ENCODE data around the gene MOSPD3. TPM values are rescaled to one million over a fixed set of nuclear protein-coding genes. Genes with fewer than 3 reads are reported as not detected.
A peak's percentile ranks its signal among the peaks of the same experiment; 100 is the strongest.

Gene MOSPD3
- total and polyA plus RNA-seq, 2 of the 13 experiments (the other 11 are each of a cell fraction or from before 2014, with no cell fraction given) = 7.6 to 8.8 TPM

DNA sequence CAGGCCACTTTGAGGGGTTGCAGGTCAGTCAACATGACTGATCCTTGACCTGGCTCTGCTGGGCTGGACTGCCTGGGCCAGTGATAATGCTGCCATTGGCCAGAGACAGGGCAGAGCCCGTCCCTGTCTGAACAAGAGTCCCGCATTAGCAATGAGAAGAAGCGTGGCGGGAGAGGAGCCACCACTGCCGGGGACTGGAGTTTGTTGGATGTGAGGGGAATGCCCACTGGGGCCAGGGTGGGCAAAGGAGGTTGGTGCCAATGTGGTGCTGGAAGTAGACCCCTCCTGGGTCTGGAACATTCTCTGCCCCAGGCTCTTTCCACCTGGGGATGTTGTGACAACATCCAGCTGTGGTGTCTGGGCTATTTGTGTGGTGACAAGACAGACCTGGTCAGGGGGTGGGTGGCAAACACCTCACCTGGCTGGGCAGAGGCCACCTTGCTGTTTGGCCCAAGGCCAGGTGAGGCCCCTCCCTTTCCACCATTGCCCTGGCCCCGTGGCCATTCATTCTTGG, 46.3 kb upstream of the MOSPD3 start (continued):
- TF ChIP-seq TEAD3 (CRISPR knock-in tag; optimal IDR thresholded peaks at IDR 0.05; ENCODE audit: borderline replicate concordance) (no peak), ZNF121 (CRISPR knock-in tag; IDR thresholded peaks at IDR 0.05) (peak; percentile 98)
- TF ChIP-seq, protein P1, sequence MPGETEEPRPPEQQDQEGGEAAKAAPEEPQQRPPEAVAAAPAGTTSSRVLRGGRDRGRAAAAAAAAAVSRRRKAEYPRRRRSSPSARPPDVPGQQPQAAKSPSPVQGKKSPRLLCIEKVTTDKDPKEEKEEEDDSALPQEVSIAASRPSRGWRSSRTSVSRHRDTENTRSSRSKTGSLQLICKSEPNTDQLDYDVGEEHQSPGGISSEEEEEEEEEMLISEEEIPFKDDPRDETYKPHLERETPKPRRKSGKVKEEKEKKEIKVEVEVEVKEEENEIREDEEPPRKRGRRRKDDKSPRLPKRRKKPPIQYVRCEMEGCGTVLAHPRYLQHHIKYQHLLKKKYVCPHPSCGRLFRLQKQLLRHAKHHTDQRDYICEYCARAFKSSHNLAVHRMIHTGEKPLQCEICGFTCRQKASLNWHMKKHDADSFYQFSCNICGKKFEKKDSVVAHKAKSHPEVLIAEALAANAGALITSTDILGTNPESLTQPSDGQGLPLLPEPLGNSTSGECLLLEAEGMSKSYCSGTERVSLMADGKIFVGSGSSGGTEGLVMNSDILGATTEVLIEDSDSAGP (CRISPR knock-in tag; IDR thresholded peaks at IDR 0.05; ENCODE audit: borderline replicate concordance) = no peak

- H2AFZ ChIP-seq (ENCODE audit: low read length) = no peak overlapping the region
- H3K9ac ChIP-seq (ENCODE audit: insufficient read depth, low read depth, low read length) = peak overlapping the region; percentile 73
- H3K27ac ChIP-seq (ENCODE audit: extremely low read length, insufficient read depth, low read length) = peak overlapping the region; percentile 99
- peak overlapping the region; percentile 57 for H3K4me2 ChIP-seq (ENCODE audit: low read depth, low read length)
- in situ Hi-C loops (cut with HindIII; ENCODE audit: extremely low pct_ligation_motif_present, low pct_unique_long_range_greater_than_20kb) (loop anchor here (5.0 kb wide), 1 partner anchor 80 kb away; no protein-coding TSS in a partner anchor), intact Hi-C loops (cut with micrococcal nuclease; ENCODE audit: unreplicated experiment) (no loop called here)
- ChIA-PET CTCF (ENCODE audit: low intra/inter-chr PET ratio, low total read pairs) (no interaction called here), POLR2A (interaction anchor here (1.7 to 3.6 kb wide), 4 partner anchors 18 to 89 kb away, joined by 8 to 33 read pairs (median 12); partner anchors contain the start of genes AGFG2, FBXO24, LRCH4 and MOSPD3)
- peaks cover 100% of the 10 kb centered on the region for H3K4me1 ChIP-seq (ENCODE audit: insufficient read depth, low read length)
- ATAC-seq (no peak; the same call in 1 of the 3 replicates), DNase-seq (ENCODE audit: low spot score) (no peak), FAIRE-seq (no peak)
- H3K36me3 ChIP-seq (replicated peaks in 1 of 2; ENCODE audit: control insufficient read depth in 1 of 2, insufficient read depth in 2 of 2, low read length in 2 of 2) = peaks cover 17 to 35% of the 10 kb centered on the region in 2 experiments
- no peak overlapping the region; a peak in 1 of 6 replicates for H3K4me3 ChIP-seq (replicated peaks in 1 of 3; ENCODE audit: insufficient read depth in 1 of 3, low read depth in 2 of 3, low read length in 3 of 3)
- BruUV-seq (replicated peaks) = TSS peak; percentile 15
- H3K9me3 ChIP-seq (ENCODE audit: low read length) = no peaks in the 10 kb centered on the region
- H4K20me1 ChIP-seq (ENCODE audit: insufficient read depth, low read length) = peaks cover 14% of the 10 kb centered on the region; the same call in 1 of the 2 replicates
- WGBS (ENCODE audit: low lambda C conversion rate) = 62% methylated on average over 8 of the region's 12 CpGs
- H3K27me3 ChIP-seq (ENCODE audit: control insufficient read depth in 1 of 2, insufficient read depth in 2 of 2, low read length in 2 of 2) = no peaks in the 10 kb centered on the region
- H3K79me2 ChIP-seq (ENCODE audit: insufficient read depth, low read length) = no peaks in the 10 kb centered on the region
- TF ChIP-seq AGO2 (optimal IDR thresholded peaks at IDR 0.05; ENCODE audit: low read depth, low read length) = peak; percentile 95
- TF ChIP-seq MEF2D (CRISPR knock-in tag; IDR thresholded peaks at IDR 0.05) = 0 out of 2 replicates have a peak, but pooled peaks have one; percentile 11
- TF ChIP-seq ZC3H4 (CRISPR knock-in tag; IDR thresholded peaks at IDR 0.05; ENCODE audit: borderline replicate concordance) = peak; percentile 76; the same call in 1 of the 2 replicates
- TF ChIP-seq NONO (IDR thresholded peaks at IDR 0.05) = no peak
- TF ChIP-seq NONO (CRISPR knock-in tag; conservative IDR thresholded peaks at IDR 0.05) = peak; percentile 35; the same call in 1 of the 2 replicates
- 0 out of 2 replicates have a peak, but pooled peaks have one; percentile 26 for TF ChIP-seq ZNF138 (CRISPR knock-in tag; IDR thresholded peaks at IDR 0.05; ENCODE audit: low read depth)
- peak; percentile 73 for TF ChIP-seq ZNF224 (CRISPR knock-in tag; IDR thresholded peaks at IDR 0.05)
- TF ChIP-seq ZNF567 (CRISPR knock-in tag; IDR thresholded peaks at IDR 0.05; ENCODE audit: borderline replicate concordance) = no peak
- no peak for TF ChIP-seq HNF4A (CRISPR knock-in tag; IDR thresholded peaks at IDR 0.05)
- peak; percentile 3; the same call in 1 of the 2 replicates for TF ChIP-seq GFI1 (CRISPR knock-in tag; IDR thresholded peaks at IDR 0.05; ENCODE audit: borderline replicate concordance)
- TF ChIP-seq RBM39 (IDR thresholded peaks at IDR 0.05; ENCODE audit: low read depth, low read length, poor library complexity, severe bottlenecking) = peak; percentile 83
- 0 out of 2 replicates have a peak, but pooled peaks have one; percentile 41 for TF ChIP-seq HNRNPL (IDR thresholded peaks at IDR 0.05; ENCODE audit: low read depth, low read length)
- TF ChIP-seq ZNF234 (CRISPR knock-in tag; conservative IDR thresholded peaks at IDR 0.05) = peak; percentile 85; the same call in 1 of the 2 replicates
- TF ChIP-seq MIER3 (CRISPR knock-in tag; IDR thresholded peaks at IDR 0.05; ENCODE audit: borderline replicate concordance) = no peak
- TF ChIP-seq ZC3H13 (CRISPR knock-in tag; IDR thresholded peaks at IDR 0.05) = peak; percentile 37; the same call in 1 of the 2 replicates
Observed at GRCh38 chr7:100567031-100567730, 45.2 kb upstream of the MOSPD3 start.
